Measurements from ENCODE around the gene TMC8. TPM values are rescaled to one million over a fixed set of nuclear protein-coding genes. Genes with fewer than 3 reads are reported as not detected.

The TMC8 gene
- total and polyA plus RNA-seq, 2 of the 8 experiments (the other 6 are each of a cell fraction or from before 2014, with no cell fraction given) = 1.00 to 2.8 TPM

GRCh38 chr17:78101542-78101941 lies 29.0 kb upstream of the TMC8 start:
- Histone ChIP-seq H4K5ac (ENCODE audit: insufficient read length, low read depth, low read length) (no peak overlapping the region), H3K4me1 (replicated peaks in 1 of 4; ENCODE audit: control insufficient read depth in 3 of 4, insufficient read depth in 4 of 4, low read length in 3 of 4) (no peaks in the 10 kb centered on the region), H2BK120ac (replicated peaks; ENCODE audit: low read depth, low read length) (no peak overlapping the region), H4K8ac (ENCODE audit: extremely low read depth, insufficient read depth, low read length) (no peak overlapping the region), H3K4me3 (ENCODE audit: extremely low read depth in 1 of 4, insufficient read depth in 2 of 4, low read depth in 3 of 4, low read length in 4 of 4) (no peak overlapping the region), H3K36me3 (ENCODE audit: control insufficient read depth in 2 of 4, insufficient read depth in 4 of 4, low read length in 3 of 4) (peaks cover 8 to 71% (median 45%) of the 10 kb centered on the region in 4 experiments; a peak in 7 of 8 replicates), H3K9me3 (ENCODE audit: insufficient read depth in 2 of 2, low read depth in 1 of 2, low read length in 1 of 2) (peaks cover 7 to 13% of the 10 kb centered on the region in 2 experiments; a peak in 3 of 4 replicates), H3K14ac (ENCODE audit: insufficient read length) (no peak overlapping the region), H3K27ac (ENCODE audit: low read depth, low read length) (no peak overlapping the region), H3K4me2 (ENCODE audit: insufficient read depth in 1 of 2, low read depth in 2 of 2, low read length in 2 of 2) (no peak overlapping the region), H4K91ac (replicated peaks; ENCODE audit: insufficient read length, low read length) (no peak overlapping the region), H3K23me2 (ENCODE audit: low read depth, low read length) (no peaks in the 10 kb centered on the region), H3K18ac (ENCODE audit: extremely low read depth, low read length) (no peak overlapping the region), H2BK20ac (ENCODE audit: low read length) (no peak overlapping the region), H4K20me1 (replicated peaks in 1 of 2; ENCODE audit: control insufficient read depth in 1 of 2, insufficient read depth in 2 of 2, low read length in 2 of 2) (no peaks in the 10 kb centered on the region), H2AK5ac (ENCODE audit: low read depth, low read length) (no peak overlapping the region), H2BK5ac (ENCODE audit: low read depth, low read length) (no peak overlapping the region), H3K27me3 (replicated peaks in 1 of 4; ENCODE audit: control insufficient read depth in 3 of 4, extremely low read depth in 1 of 4, insufficient read depth in 3 of 4, low read length in 3 of 4) (no peaks in the 10 kb centered on the region), H2BK15ac (ENCODE audit: low read length) (no peak overlapping the region), H3K79me2 (ENCODE audit: control insufficient read depth in 1 of 2, insufficient read depth in 2 of 2, low read length in 2 of 2) (no peaks in the 10 kb centered on the region), H3K79me1 (ENCODE audit: low read depth, low read length) (no peaks in the 10 kb centered on the region), H2BK12ac (ENCODE audit: low read depth, low read length) (no peak overlapping the region), H3K4ac (replicated peaks; ENCODE audit: insufficient read length, low read depth, low read length) (no peak overlapping the region), H3K56ac (replicated peaks; ENCODE audit: insufficient read length, low read depth, low read length) (no peak overlapping the region), H3K23ac (ENCODE audit: insufficient read length) (no peak overlapping the region), H3K9ac (replicated peaks in 1 of 4; ENCODE audit: extremely low read depth in 1 of 4, low read depth in 3 of 4, low read length in 3 of 4) (no peak overlapping the region), H2AFZ (ENCODE audit: low read length) (no peak overlapping the region)
- no peak for DNase-seq (ENCODE audit: low read depth in 1 of 2, low spot score in 2 of 2)
- FAIRE-seq = no peak
- TF ChIP-seq TEAD4 (IDR thresholded peaks at IDR 0.05; ENCODE audit: low read depth, low read length) (no peak), SAP30 (IDR thresholded peaks at IDR 0.05; ENCODE audit: insufficient read depth, insufficient replicate concordance, low read length) (no peak)
- CTCF ChIA-PET (ENCODE audit: partially characterized antibody) = interaction anchor here (2.2 kb wide), 1 partner anchor 12 kb away, joined by 7 read pairs; no protein-coding TSS in a partner anchor
- WGBS, 2 experiments (ENCODE audit: extremely low coverage in 1 of 2, insufficient coverage in 1 of 2, insufficient read length in 1 of 2, insufficient replicate concordance in 2 of 2, low coverage in 1 of 2, low lambda C conversion rate in 2 of 2, missing lambda C conversion rate in 1 of 2) = 94% methylated on average over 10 of the region's 10 CpGs; no CpG with 5 or more reads in 1 of the 2 experiments
- POLR2A ChIA-PET (ENCODE audit: partially characterized antibody) = no interaction called here

All from H1 (cell line).